ENCODE measurements around the gene N4BP2.

GRCh38 chr4:40053161-40053560, 3.5 kb upstream of the N4BP2 start:
- no peak for TF ChIP-seq CTCF (IDR thresholded peaks at IDR 0.05)
- no peak for TF ChIP-seq POLR2A (IDR thresholded peaks at IDR 0.05)

Measured in tibial nerve (tissue), 3 donors.